ENCODE data around the gene CDK16. TPM values are rescaled to one million over a fixed set of nuclear protein-coding genes. Genes with fewer than 3 reads are reported as not detected.

The CDK16 gene
- total and polyA plus RNA-seq, 11 donors = 100 to 209 (median 142) TPM

DNA sequence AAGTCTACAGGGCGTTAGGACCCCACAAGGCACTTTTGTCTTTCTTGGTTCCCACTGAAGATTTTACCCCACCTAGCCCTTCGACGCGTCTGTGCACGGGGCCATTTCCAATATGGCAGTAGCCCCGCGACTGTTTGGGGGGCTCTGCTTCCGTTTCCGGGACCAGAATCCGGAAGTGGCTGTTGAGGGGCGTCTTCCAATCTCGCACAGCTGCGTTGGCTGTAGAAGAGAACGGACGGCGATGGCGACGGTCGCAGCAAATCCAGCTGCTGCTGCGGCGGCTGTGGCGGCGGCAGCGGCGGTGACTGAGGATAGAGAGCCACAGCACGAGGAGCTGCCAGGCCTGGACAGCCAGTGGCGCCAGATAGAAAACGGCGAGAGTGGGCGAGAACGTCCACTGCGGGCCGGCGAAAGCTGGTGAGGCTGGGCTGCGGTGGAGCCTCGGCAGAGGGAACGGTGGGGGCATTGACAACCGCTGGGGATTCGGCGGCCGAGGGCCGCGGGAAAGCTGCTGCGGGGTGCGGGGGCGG lies 14.4 kb downstream of the CDK16 start, which contains the start of gene USP11:
Gene USP11, plus strand, starts transcription at position 207 of the 530 bp plus-strand sequence. Its CDS starts 35 bp downstream, at position 242.
- 0 to 28% (median 6%) methylated on average over 31 to 46 of the region's 46 CpGs for WGBS, 4 donors
- Histone ChIP-seq H3K9me3 (no peaks in the 10 kb centered on the region), H3K27me3 (peaks cover 0 to 17% (median 0%) of the 10 kb centered on the region in 9 donors), H3K27ac (peak within 1 kb of the TSS; percentile 88 to 98 (median 95)), H3K4me1 (peaks cover 0 to 18% (median 5%) of the 10 kb centered on the region in 12 donors), H3K36me3 (peaks cover 0 to 17% (median 11%) of the 10 kb centered on the region in 9 donors), H3K4me3 (peak within 1 kb of the TSS; percentile 28 to 89 (median 70))
- intact Hi-C loops (cut with DNase I) = loop anchor here in 4 of 10 donors (2.0 to 5.0 kb wide), 2 partner anchors 14 to 86 kb away; partner anchors contain the start of genes CDK16 (in 3 of the 4) and RBM10 (in 1 of the 4)
- TF ChIP-seq, protein P1, sequence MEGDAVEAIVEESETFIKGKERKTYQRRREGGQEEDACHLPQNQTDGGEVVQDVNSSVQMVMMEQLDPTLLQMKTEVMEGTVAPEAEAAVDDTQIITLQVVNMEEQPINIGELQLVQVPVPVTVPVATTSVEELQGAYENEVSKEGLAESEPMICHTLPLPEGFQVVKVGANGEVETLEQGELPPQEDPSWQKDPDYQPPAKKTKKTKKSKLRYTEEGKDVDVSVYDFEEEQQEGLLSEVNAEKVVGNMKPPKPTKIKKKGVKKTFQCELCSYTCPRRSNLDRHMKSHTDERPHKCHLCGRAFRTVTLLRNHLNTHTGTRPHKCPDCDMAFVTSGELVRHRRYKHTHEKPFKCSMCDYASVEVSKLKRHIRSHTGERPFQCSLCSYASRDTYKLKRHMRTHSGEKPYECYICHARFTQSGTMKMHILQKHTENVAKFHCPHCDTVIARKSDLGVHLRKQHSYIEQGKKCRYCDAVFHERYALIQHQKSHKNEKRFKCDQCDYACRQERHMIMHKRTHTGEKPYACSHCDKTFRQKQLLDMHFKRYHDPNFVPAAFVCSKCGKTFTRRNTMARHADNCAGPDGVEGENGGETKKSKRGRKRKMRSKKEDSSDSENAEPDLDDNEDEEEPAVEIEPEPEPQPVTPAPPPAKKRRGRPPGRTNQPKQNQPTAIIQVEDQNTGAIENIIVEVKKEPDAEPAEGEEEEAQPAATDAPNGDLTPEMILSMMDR (IDR thresholded peaks at IDR 0.05) = no peak
- peak in 1 of 2 donors; percentile 25 for TF ChIP-seq POLR2A (IDR thresholded peaks at IDR 0.05)
- peak in 3 of 4 donors; percentile 7 to 42 (median 22) for ATAC-seq
- peak; percentile 30 to 62 (median 54) for DNase-seq

DNA sequence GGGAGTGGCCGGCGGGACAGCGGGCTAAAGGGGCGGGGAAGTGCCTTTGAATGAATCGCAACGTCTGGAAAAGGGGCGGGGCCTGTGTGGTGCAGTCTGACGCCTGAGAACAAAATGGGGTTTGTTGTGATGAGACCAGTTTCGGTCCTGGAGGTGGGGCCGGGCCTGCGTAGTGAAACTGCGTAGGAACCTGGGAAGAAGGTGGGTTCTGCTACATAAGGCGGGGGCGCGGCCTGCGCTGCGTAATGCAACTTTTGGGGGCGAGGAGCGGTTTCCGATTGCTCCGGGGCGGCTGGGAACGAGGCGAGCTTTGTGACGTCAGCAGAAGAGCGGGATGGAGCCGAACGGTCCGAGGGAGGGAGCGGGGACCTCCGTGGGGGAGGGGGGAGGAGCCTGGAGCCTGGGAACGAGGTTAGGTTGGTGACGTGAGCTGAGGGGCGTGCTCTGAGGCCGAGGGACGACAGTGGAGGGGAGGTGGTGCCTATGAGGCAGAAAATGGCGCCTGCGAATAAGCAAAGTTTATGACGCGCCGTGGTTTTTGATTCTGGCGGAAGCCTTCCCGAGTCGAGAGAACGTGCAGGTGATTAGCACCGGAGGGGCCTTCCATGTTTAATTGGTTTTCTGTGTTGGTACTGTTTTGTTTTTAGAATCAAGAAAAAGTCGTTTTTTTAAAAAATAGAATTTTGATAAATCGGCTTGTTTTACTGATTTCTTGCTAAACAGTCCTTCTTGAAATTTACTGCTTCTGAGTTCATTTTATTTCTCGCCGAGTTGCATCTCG lies 15.0 kb downstream of the CDK16 start:
- H3K9me3 ChIP-seq = no peaks in the 10 kb centered on the region
- H3K27me3 ChIP-seq = peaks cover 0 to 20% (median 0%) of the 10 kb centered on the region in 9 donors
- TF ChIP-seq, protein P1 (IDR thresholded peaks at IDR 0.05) = no peak
- TF ChIP-seq POLR2A (IDR thresholded peaks at IDR 0.05) = peak in 1 of 2 donors; percentile 43
- peaks cover 0 to 11% (median 5%) of the 10 kb centered on the region in 9 donors for H3K36me3 ChIP-seq
- peak overlapping the region; percentile 28 to 89 (median 70) for H3K4me3 ChIP-seq
- 0 to 27% (median 13%) methylated on average over 48 to 51 of the region's 51 CpGs for WGBS, 4 donors
- H3K4me1 ChIP-seq = peaks cover 0 to 18% (median 5%) of the 10 kb centered on the region in 12 donors
- DNase-seq (peak; percentile 92 to 95 (median 95)), ATAC-seq (peak; percentile 94 to 98 (median 96))
- peak overlapping the region; percentile 88 to 98 (median 95) for H3K27ac ChIP-seq
- intact Hi-C loops (cut with DNase I) = loop anchor here in 4 of 10 donors (2.0 to 5.0 kb wide), 2 partner anchors 15 to 86 kb away; partner anchors contain the start of genes CDK16 (in 3 of the 4) and RBM10 (in 1 of the 4)

DNA sequence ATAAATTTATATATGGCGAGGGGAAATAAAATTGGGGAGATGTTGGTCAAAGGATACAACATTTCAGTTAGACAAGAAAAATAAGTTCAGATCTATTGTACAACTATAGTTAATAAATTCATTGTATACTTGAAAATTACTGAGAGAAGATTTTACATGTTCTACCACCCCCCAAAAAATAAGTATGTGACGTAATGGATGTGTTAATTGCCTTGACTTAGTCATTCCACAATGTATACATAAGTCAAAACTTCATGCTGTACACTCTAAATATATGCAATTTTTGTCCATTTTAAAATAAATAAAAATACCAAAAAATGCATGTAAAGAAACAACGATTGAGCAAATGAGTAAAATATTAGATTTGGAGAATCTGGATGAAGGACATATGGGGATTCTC lies 16.1 kb downstream of the CDK16 start:
- H3K36me3 ChIP-seq = peaks cover 0 to under 1% (median 0%) of the 10 kb centered on the region in 9 donors
- H3K27me3 ChIP-seq = peaks cover 0 to 20% (median 0%) of the 10 kb centered on the region in 9 donors
- no peak for ATAC-seq
- intact Hi-C loops (cut with DNase I) = loop anchor here in 1 of 10 donors (5.0 kb wide), 1 partner anchor 87 kb away; the partner anchor contains the start of gene RBM10
- H3K4me1 ChIP-seq = peaks cover 0 to 18% (median 5%) of the 10 kb centered on the region in 12 donors
- TF ChIP-seq POLR2A (IDR thresholded peaks at IDR 0.05) = no peak
- TF ChIP-seq, protein P1 (IDR thresholded peaks at IDR 0.05) = no peak
- H3K4me3 ChIP-seq = peak overlapping the region in 11 of 12 donors; percentile 46 to 89 (median 71)
- WGBS, 4 donors = 47 to 65% (median 63%) methylated on average over 3 of the region's 3 CpGs
- no peak for DNase-seq
- H3K27ac ChIP-seq = peak overlapping the region in 10 of 12 donors; percentile 88 to 98 (median 96)
- no peaks in the 10 kb centered on the region for H3K9me3 ChIP-seq

Measured in heart left ventricle (tissue), 16 donors.